Stimulated activated CD4-positive, alpha-beta T cell treated with anti-CD3 and anti-CD28 coated beads, Interleukin-1b, Interleukin-23, amount 100 ng/mL, for 4 hours (primary cell): ENCODE measurements around the gene ZNF195.
A peak's percentile ranks its signal among the peaks of the same experiment; 100 is the strongest.
"Not testable (repeated sequence)": the region's sequence is repeated elsewhere in the genome, so short reads cannot be mapped to it uniquely, and the experiment has no call there.

Source experiments
- DNase-seq, 2 donors: peaks; one replicate each; pipeline ENCODE4 v3.0.0-alpha.2; 2020; ENCODE audit warnings: low read depth in 2 of 2

Gene ZNF195

DNA sequence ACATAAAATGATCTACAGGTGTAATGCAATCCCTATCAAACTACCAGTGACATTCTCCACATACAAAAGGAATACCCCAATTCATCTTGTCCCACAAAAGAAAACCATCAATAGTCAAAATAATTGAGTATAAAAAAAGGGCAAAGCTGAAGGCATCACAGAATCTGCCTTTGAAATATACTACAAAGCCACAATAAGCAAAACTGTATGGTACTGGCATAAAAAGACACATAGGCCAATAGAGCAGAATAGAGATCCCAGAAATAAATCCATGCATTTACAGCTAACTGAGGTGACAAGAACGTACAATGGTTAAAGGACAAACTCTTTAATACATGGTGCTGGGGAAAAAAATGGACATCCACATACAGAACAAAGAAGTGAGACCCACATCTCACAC is 31.8 kb downstream of the ZNF195 start:
- DNase-seq = no peak

DNA sequence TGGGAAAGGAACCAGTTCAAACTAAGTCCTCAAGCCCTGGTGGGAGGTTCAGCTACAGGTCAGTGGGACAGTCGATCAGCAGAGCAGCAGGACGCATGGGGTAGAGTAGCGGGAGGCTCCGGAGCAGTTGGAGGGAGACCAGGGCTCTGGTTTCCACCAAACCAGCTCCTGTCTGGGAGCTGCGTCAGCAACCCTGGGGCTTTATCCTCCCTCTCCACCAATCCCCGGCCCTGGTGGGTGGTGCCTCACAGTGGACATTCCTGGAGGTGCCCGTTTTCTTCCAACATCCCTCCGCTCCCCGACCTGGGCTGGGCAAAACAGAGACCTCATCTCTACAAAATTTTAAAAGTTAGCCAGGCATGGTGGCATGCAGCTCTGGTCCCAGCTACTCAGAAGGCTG is 32.4 kb downstream of the ZNF195 start:
- DNase-seq = no peak

DNA sequence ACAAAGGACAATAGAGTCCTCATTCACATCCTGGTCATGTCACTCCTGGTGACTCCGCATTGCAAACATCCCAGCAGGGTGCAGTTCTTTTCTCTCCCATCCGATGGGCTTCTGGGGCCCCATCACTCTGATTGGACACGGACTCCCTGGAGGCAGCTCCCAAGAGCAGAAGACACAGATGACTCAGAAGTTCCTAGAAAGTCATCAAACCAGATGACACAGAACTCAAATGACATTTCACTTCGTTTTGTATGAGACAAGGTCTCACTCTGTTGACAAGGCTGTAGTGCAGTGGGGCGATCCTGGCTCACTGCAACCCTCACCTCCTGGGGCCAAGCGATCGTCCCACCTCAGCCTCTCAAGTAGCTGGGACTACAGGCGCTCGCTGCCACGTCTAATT is 33.2 kb downstream of the ZNF195 start:
- no peak for DNase-seq

GRCh38 chr11:3344327-3345174 is 34.4 kb downstream of the ZNF195 start:
- DNase-seq = no peak

- DNase-seq = no peak
Measured at GRCh38 chr11:3342709-3343108, 36.2 kb downstream of the ZNF195 start.

DNA sequence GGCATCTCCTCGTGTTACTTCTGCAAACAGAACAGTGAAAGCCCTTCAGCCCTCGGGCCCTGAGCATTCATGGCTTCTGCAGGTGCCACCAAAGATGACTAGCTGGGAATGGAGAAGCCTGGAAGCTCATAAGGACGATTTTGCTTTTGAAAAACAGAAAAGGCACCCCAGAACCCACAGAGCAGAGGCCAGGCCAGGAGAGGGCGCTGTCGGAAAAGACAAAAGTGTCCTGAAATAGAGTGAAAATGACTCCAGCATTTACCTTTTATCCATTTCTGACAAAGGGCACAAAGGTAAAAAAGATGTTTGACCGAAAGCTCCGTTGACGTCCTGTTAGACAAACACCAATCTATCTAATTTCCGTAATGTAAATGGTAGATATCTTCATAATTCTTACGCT is 37.6 kb downstream of the ZNF195 start:
- peak; percentile 51 to 64 for DNase-seq

GRCh38 chr11:3340025-3340424 is 38.9 kb downstream of the ZNF195 start:
- DNase-seq = no peak

DNA sequence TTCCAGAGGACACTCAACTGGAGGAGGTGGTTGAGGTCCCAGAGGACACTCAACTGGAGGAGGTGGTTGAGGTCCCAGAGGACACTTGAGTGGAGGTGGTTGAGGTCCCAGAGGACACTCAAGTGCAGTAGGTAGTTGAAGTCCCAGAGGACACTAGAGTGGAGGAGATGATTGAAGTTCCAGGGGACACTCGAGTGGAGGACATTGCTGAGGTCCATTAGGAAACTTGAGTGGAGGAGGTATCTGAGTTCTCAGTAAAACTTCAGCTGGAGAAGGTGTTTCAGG is 39.7 kb downstream of the ZNF195 start:
- DNase-seq = no peak

- DNase-seq = no peak
Measured at GRCh38 chr11:3338569-3339339, 40.2 kb downstream of the ZNF195 start.

DNA sequence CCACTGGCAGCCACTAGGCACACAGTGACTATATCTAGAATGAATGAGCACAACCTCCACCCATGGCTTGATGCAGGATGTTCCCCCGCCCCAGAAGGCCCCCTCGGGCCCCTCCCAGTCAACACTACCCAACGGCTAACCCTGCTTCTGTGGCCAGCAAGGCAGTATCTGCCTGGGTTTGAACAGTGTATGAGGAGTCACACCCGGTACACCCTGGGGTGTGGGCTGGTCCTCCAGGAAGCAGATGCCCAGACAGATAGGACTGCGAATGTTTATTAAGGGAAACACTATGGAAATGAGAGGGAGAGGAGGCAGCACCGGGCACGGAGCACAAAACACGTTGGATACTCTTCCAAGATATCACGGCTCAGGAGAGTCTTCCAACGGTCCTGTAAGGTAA is 42.5 kb downstream of the ZNF195 start:
- not testable (repeated sequence) for DNase-seq

- DNase-seq = not testable (repeated sequence)
Measured at GRCh38 chr11:3333157-3333556, 45.8 kb downstream of the ZNF195 start.

- DNase-seq = not testable (repeated sequence)
Measured at GRCh38 chr11:3331078-3331477, 47.9 kb downstream of the ZNF195 start.

DNA sequence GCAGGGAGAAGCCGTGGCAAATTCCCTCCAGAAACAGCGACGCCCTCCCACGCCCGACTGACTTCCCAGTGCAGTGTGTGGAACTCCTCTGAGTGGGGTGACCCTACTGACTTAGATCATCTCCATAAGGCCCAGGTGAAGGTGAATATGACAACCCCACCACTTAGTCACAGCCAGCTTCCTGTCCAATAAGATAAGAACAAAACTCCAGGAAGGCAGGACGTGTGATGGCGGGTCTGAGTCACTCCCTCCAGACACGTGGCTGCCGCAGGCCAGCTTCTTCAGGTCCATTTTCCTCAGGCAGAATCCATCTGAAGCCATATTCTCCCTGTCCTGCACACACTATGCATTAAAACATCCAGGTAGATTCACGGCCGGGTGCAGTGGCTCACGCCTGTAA is 48.9 kb downstream of the ZNF195 start:
- DNase-seq = not testable (repeated sequence)

DNA sequence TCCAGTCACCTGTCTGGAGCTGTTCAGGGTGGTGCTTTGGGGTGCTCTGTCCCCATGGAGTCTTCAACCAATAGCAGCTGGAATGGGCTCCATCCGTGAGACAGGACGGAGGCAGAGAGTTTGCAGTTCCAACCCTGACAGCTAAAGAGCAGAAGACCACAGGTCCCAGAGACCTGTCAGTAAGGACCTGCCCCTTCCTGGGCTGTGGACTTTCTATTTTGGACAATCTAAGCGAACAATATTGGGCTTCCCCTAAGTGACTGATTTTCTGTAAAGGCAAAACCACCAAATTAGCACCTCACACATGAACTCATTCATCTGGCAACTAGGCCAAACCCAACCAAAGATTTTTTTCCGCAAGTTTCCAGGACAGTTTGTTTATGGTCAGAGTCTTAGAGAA is 50.4 kb downstream of the ZNF195 start:
- not testable (repeated sequence) for DNase-seq

GRCh38 chr11:3326450-3326849 is 52.5 kb downstream of the ZNF195 start:
- not testable (repeated sequence) for DNase-seq

GRCh38 chr11:3324724-3325123 is 54.2 kb downstream of the ZNF195 start:
- DNase-seq = not testable (repeated sequence)
